H9 (cell line): ENCODE measurements around the gene PCDH18. TPM values are rescaled to one million over a fixed set of nuclear protein-coding genes. Genes with fewer than 3 reads are reported as not detected.

Experiments
- DNase-seq: peaks from one replicate; pipeline ENCODE4 v3.0.0-alpha.2; 2017
- H2AFZ ChIP-seq: one replicate; pipeline ENCODE4 v1.6.1; 2013; ENCODE audit warnings: mild to moderate bottlenecking, low read length, control low read depth, moderate library complexity
- H2AK5ac ChIP-seq: 2 replicates; pipeline ENCODE4 v1.6.1; 2013; ENCODE audit warnings: low read length, control low read depth, mixed read lengths; ENCODE audit not compliant: insufficient read length
- H2BK120ac ChIP-seq: one replicate; pipeline ENCODE4 v1.6.1; 2013; ENCODE audit warnings: low read depth, mild to moderate bottlenecking, low read length, control low read depth, inconsistent platforms; ENCODE audit not compliant: poor library complexity, severe bottlenecking
- H2BK12ac ChIP-seq: 2 replicates; pipeline ENCODE4 v1.6.1; 2013; ENCODE audit warnings: low read length, control low read depth, mixed read lengths, low read depth; ENCODE audit not compliant: insufficient read length
- H2BK15ac ChIP-seq: 2 replicates; pipeline ENCODE4 v1.6.1; 2013; ENCODE audit warnings: low read depth, low read length, control low read depth
- H2BK20ac ChIP-seq: one replicate; pipeline ENCODE4 v1.6.1; 2013; ENCODE audit warnings: low read depth, mild to moderate bottlenecking, low read length, control low read depth, inconsistent platforms; ENCODE audit not compliant: poor library complexity, severe bottlenecking
- H2BK5ac ChIP-seq: 2 replicates; pipeline ENCODE4 v1.6.1; 2013; ENCODE audit warnings: low read length, control low read depth, mixed read lengths; ENCODE audit not compliant: insufficient read length
- H3K14ac ChIP-seq: 2 replicates; pipeline ENCODE4 v1.6.1; 2013; ENCODE audit warnings: low read length, control low read depth; ENCODE audit not compliant: insufficient read depth
- H3K18ac ChIP-seq: 2 replicates; pipeline ENCODE4 v1.6.1; 2013; ENCODE audit warnings: low read depth, mild to moderate bottlenecking, mixed read lengths, low read length, control low read depth; ENCODE audit not compliant: insufficient read length
- H3K23ac ChIP-seq: 2 replicates; pipeline ENCODE4 v1.6.1; 2013; ENCODE audit warnings: low read length, control low read depth, mixed read lengths, low read depth; ENCODE audit not compliant: insufficient read length
- H3K23me2 ChIP-seq: 2 replicates; pipeline ENCODE4 v1.6.1; 2013; ENCODE audit warnings: low read depth, mild to moderate bottlenecking, mixed read lengths, low read length, control low read depth; ENCODE audit not compliant: insufficient read length, poor library complexity, severe bottlenecking
- H3K27ac ChIP-seq: 2 replicates; pipeline ENCODE4 v1.5.1; 2013; ENCODE audit warnings: low read length, control low read depth, mixed read lengths, low read depth; ENCODE audit not compliant: insufficient read length
- H3K27me3 ChIP-seq: 2 replicates; pipeline ENCODE4 v1.6.1; 2013; ENCODE audit warnings: low read length, control low read depth, inconsistent platforms; ENCODE audit not compliant: insufficient read depth
- H3K4ac ChIP-seq: 2 replicates; pipeline ENCODE4 v1.6.1; 2013; ENCODE audit warnings: low read depth, mild to moderate bottlenecking, control low read depth, inconsistent platforms, low read length, moderate library complexity
- H3K4me1 ChIP-seq: 2 replicates; pipeline ENCODE4 v1.6.1; 2013; ENCODE audit warnings: low read length, control low read depth, inconsistent platforms; ENCODE audit not compliant: insufficient read depth
- H3K4me2 ChIP-seq: 2 replicates; pipeline ENCODE4 v1.6.1; 2013; ENCODE audit warnings: low read length, control low read depth, mixed read lengths; ENCODE audit not compliant: insufficient read length, insufficient read depth
- H3K56ac ChIP-seq: 2 replicates; pipeline ENCODE4 v1.6.1; 2013; ENCODE audit warnings: low read depth, mild to moderate bottlenecking, mixed read lengths, low read length, control low read depth; ENCODE audit not compliant: insufficient read length
- H3K79me1 ChIP-seq: 2 replicates; pipeline ENCODE4 v1.6.1; 2013; ENCODE audit warnings: low read depth, mild to moderate bottlenecking, moderate library complexity, low read length, control low read depth, inconsistent platforms; ENCODE audit not compliant: insufficient read depth, poor library complexity, severe bottlenecking
- H3K79me2 ChIP-seq: 2 replicates; pipeline ENCODE4 v1.6.1; 2013; ENCODE audit warnings: low read length, control low read depth, inconsistent platforms; ENCODE audit not compliant: insufficient read depth
- H3K9ac ChIP-seq: 2 replicates; pipeline ENCODE4 v1.6.1; 2013; ENCODE audit warnings: low read length, control low read depth, mixed read lengths; ENCODE audit not compliant: insufficient read length; ENCODE audit errors: extremely low read depth
- H3K9me3 ChIP-seq: one replicate; pipeline ENCODE4 v1.6.1; 2013; ENCODE audit warnings: low read depth, low read length, inconsistent platforms; ENCODE audit not compliant: control insufficient read depth
- H3T11ph ChIP-seq: one replicate; pipeline ENCODE4 v1.6.1; 2013; ENCODE audit warnings: mild to moderate bottlenecking, low read length, control low read depth, inconsistent platforms
- H4K20me1 ChIP-seq: one replicate; pipeline ENCODE4 v1.6.1; 2013; ENCODE audit not compliant: control insufficient read depth, insufficient read length, insufficient read depth
- H4K5ac ChIP-seq: 2 replicates; pipeline ENCODE4 v1.6.1; 2013; ENCODE audit warnings: low read depth, mild to moderate bottlenecking, mixed read lengths, low read length, control low read depth; ENCODE audit not compliant: insufficient read length
- H4K8ac ChIP-seq: replicated peaks from 2 replicates; pipeline ENCODE4 v1.6.1; 2013; ENCODE audit warnings: low read length, control low read depth, mixed read lengths, low read depth; ENCODE audit not compliant: insufficient read length
- H4K91ac ChIP-seq: 2 replicates; pipeline ENCODE4 v1.6.1; 2013; ENCODE audit warnings: low read depth, mild to moderate bottlenecking, moderate library complexity, mixed read lengths, low read length, control low read depth; ENCODE audit not compliant: insufficient read length
- H3K27ac Mint-ChIP-seq, 3 experiments: 2 replicates in 2 of 3; 3 replicates in 1 of 3; pipeline ENCODE4 v1.8.0; 2020 to 2021; ENCODE audit warnings: mixed read lengths in 3 of 3, mild to moderate bottlenecking in 1 of 3, moderate library complexity in 1 of 3
- H3K27me3 Mint-ChIP-seq: 2 replicates; pipeline ENCODE4 v1.8.0; 2021; ENCODE audit warnings: low read depth, mild to moderate bottlenecking, moderate library complexity, mixed read lengths
- H3K36me3 Mint-ChIP-seq, 3 experiments: 2 replicates in 2 of 3; 3 replicates in 1 of 3; pipeline ENCODE4 v1.8.0; 2020 to 2021; ENCODE audit warnings: low read depth in 3 of 3, mixed read lengths in 3 of 3; ENCODE audit not compliant: insufficient read depth in 1 of 3
- H3K4me1 Mint-ChIP-seq, 2 experiments: 2 replicates each; pipeline ENCODE4 v1.8.0; 2020; ENCODE audit warnings: mixed read lengths in 2 of 2
- H3K4me3 Mint-ChIP-seq, 2 experiments: 2 replicates in 1 of 2; 3 replicates in 1 of 2; pipeline ENCODE4 v1.8.0; 2020 to 2021; ENCODE audit warnings: mild to moderate bottlenecking in 2 of 2, mixed read lengths in 2 of 2, moderate library complexity in 1 of 2
- H3K9me3 Mint-ChIP-seq, 2 experiments: 2 replicates in 1 of 2; 3 replicates in 1 of 2; pipeline ENCODE4 v1.8.0; 2020; ENCODE audit warnings: mild to moderate bottlenecking in 2 of 2, mixed read lengths in 2 of 2, moderate library complexity in 1 of 2
- total RNA-seq: library from RNA; stranded (reverse); gene quantifications from 2 replicates; pipeline ENCODE4 v1.2.1, GENCODE V29; 2021
- TF ChIP-seq, protein P1 (sequence below): fragments of 200-600 bp; sonication (generic); conservative IDR thresholded peaks from 3 replicates; pipeline ENCODE4 v1.8.0; 2021; ENCODE audit warnings: antibody characterized with exemption, mild to moderate bottlenecking

PCDH18 gene
- total RNA-seq, 1 experiment from 2014 or later = 60.7 TPM

DNA sequence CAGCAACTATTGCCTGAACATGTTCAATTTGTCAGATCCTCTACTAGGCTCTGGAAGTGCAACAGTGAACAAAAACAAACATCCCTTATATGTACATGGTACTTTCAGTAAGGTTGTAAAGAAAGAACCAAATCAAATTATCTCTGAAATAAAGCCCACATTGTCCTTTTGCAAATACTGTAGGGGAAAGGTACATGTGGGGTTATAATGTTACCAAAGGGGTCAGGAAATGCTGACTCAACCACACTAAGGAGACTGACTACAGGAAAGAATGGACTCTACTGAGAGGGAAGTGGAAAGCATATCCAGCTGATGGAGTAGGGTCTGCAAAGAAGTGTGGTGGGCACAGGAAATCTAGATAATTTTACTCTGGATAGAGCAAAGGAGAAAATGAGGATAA is 61.5 kb downstream of the PCDH18 start:
- H3K27ac Mint-ChIP-seq = no peak overlapping the region
- no peak overlapping the region for H2BK12ac ChIP-seq
- no peak overlapping the region for H2BK15ac ChIP-seq
- H3K18ac ChIP-seq = no peak overlapping the region
- no peak overlapping the region for H2BK120ac ChIP-seq
- no peaks in the 10 kb centered on the region for H3K9me3 ChIP-seq
- H3K4me1 Mint-ChIP-seq = peaks cover 0 to 4% of the 10 kb centered on the region in 2 experiments; a peak in 2 of 4 replicates
- peaks cover 1 to 23% (median 13%) of the 10 kb centered on the region in 3 experiments; a peak in 5 of 7 replicates for H3K36me3 Mint-ChIP-seq
- no peaks in the 10 kb centered on the region for H3K27me3 Mint-ChIP-seq
- H4K91ac ChIP-seq = no peak overlapping the region
- H3T11ph ChIP-seq = no peak overlapping the region
- H2BK20ac ChIP-seq = no peak overlapping the region
- no peak overlapping the region for H3K27ac ChIP-seq
- DNase-seq = no peak
- H3K79me2 ChIP-seq = no peaks in the 10 kb centered on the region
- H3K9ac ChIP-seq = no peak overlapping the region
- H3K4me1 ChIP-seq = no peaks in the 10 kb centered on the region
- H4K8ac ChIP-seq = no peak overlapping the region
- no peak overlapping the region for H3K4me3 Mint-ChIP-seq
- H3K4ac ChIP-seq = no peak overlapping the region
- TF ChIP-seq, protein P1, sequence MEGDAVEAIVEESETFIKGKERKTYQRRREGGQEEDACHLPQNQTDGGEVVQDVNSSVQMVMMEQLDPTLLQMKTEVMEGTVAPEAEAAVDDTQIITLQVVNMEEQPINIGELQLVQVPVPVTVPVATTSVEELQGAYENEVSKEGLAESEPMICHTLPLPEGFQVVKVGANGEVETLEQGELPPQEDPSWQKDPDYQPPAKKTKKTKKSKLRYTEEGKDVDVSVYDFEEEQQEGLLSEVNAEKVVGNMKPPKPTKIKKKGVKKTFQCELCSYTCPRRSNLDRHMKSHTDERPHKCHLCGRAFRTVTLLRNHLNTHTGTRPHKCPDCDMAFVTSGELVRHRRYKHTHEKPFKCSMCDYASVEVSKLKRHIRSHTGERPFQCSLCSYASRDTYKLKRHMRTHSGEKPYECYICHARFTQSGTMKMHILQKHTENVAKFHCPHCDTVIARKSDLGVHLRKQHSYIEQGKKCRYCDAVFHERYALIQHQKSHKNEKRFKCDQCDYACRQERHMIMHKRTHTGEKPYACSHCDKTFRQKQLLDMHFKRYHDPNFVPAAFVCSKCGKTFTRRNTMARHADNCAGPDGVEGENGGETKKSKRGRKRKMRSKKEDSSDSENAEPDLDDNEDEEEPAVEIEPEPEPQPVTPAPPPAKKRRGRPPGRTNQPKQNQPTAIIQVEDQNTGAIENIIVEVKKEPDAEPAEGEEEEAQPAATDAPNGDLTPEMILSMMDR = no peak
- H3K23me2 ChIP-seq = no peaks in the 10 kb centered on the region
- no peak overlapping the region for H4K5ac ChIP-seq
- H4K20me1 ChIP-seq = no peaks in the 10 kb centered on the region
- no peak overlapping the region for H3K4me2 ChIP-seq
- no peak overlapping the region for H3K23ac ChIP-seq
- no peak overlapping the region for H3K56ac ChIP-seq
- H2BK5ac ChIP-seq = no peak overlapping the region
- no peak overlapping the region for H2AFZ ChIP-seq
- H2AK5ac ChIP-seq = no peak overlapping the region
- no peaks in the 10 kb centered on the region for H3K27me3 ChIP-seq
- no peak overlapping the region for H3K14ac ChIP-seq
- no peaks in the 10 kb centered on the region for H3K79me1 ChIP-seq
- H3K9me3 Mint-ChIP-seq = peaks cover 20 to 22% of the 10 kb centered on the region in 2 experiments
